ENCODE data around the gene GPBP1L1. TPM values are rescaled to one million over a fixed set of nuclear protein-coding genes. Genes with fewer than 3 reads are reported as not detected.
"Not testable (repeated sequence)": the region's sequence is repeated elsewhere in the genome, so short reads cannot be mapped to it uniquely, and the experiment has no call there.

GPBP1L1 gene
- total and polyA plus RNA-seq, 2 of the 13 experiments (the other 11 are each of a cell fraction or from before 2014, with no cell fraction given) = 45.9 to 86.1 TPM

DNA sequence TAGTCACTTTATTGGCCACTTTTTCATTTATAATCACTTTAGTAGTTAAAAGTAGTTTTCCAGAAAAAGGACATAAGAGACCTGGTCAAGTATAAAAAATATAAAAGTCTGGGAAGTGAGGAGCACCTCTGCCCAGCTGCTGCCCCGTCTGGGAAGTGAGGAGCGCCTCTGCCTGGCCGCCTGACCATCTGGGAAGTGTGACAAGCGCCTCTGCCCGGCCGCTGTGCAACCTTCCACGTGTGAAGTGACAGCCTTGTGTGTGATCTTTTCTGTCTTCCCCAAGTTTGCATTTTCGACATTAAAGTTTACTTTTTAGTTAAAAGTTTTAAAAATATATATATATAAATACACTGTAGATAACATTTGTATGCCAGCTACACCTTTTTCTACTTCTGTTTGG, 7.5 kb upstream of the GPBP1L1 start:
- H3K4me2 ChIP-seq (ENCODE audit: low read depth, low read length); H3K4me3 ChIP-seq (replicated peaks in 1 of 3; ENCODE audit: insufficient read depth in 1 of 3, low read depth in 2 of 3, low read length in 3 of 3); H3K27me3 ChIP-seq (ENCODE audit: control insufficient read depth in 1 of 2, insufficient read depth in 2 of 2, low read length in 2 of 2); H3K27ac ChIP-seq (ENCODE audit: extremely low read length, insufficient read depth, low read length); ATAC-seq; BruUV-seq (replicated peaks); FAIRE-seq; POLR2A ChIA-PET; in situ Hi-C loops (cut with HindIII; ENCODE audit: extremely low pct_ligation_motif_present, low pct_unique_long_range_greater_than_20kb); intact Hi-C loops (cut with micrococcal nuclease; ENCODE audit: unreplicated experiment); CTCF ChIA-PET (ENCODE audit: low intra/inter-chr PET ratio, low total read pairs); H3K9me3 ChIP-seq (ENCODE audit: low read length); DNase-seq (ENCODE audit: low spot score); H4K20me1 ChIP-seq (ENCODE audit: insufficient read depth, low read length); H3K9ac ChIP-seq (ENCODE audit: insufficient read depth, low read depth, low read length); H2AFZ ChIP-seq (ENCODE audit: low read length): not testable (repeated sequence)
- TF ChIP-seq, protein P1, sequence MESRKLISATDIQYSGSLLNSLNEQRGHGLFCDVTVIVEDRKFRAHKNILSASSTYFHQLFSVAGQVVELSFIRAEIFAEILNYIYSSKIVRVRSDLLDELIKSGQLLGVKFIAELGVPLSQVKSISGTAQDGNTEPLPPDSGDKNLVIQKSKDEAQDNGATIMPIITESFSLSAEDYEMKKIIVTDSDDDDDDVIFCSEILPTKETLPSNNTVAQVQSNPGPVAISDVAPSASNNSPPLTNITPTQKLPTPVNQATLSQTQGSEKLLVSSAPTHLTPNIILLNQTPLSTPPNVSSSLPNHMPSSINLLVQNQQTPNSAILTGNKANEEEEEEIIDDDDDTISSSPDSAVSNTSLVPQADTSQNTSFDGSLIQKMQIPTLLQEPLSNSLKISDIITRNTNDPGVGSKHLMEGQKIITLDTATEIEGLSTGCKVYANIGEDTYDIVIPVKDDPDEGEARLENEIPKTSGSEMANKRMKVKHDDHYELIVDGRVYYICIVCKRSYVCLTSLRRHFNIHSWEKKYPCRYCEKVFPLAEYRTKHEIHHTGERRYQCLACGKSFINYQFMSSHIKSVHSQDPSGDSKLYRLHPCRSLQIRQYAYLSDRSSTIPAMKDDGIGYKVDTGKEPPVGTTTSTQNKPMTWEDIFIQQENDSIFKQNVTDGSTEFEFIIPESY (CRISPR knock-in tag; IDR thresholded peaks at IDR 0.05) = peak; percentile 46; the same call in 1 of the 2 replicates
- H3K36me3 ChIP-seq (replicated peaks in 1 of 2; ENCODE audit: control insufficient read depth in 1 of 2, insufficient read depth in 2 of 2, low read length in 2 of 2) = peaks cover 0 to 23% of the 10 kb centered on the region in 2 experiments; a peak in 4 of 5 replicates
- 90% methylated on average over 8 of the region's 8 CpGs for WGBS (ENCODE audit: low lambda C conversion rate)
- H3K4me1 ChIP-seq (ENCODE audit: insufficient read depth, low read length) = peaks cover 17% of the 10 kb centered on the region
- peaks cover 17% of the 10 kb centered on the region for H3K79me2 ChIP-seq (ENCODE audit: insufficient read depth, low read length)

DNA sequence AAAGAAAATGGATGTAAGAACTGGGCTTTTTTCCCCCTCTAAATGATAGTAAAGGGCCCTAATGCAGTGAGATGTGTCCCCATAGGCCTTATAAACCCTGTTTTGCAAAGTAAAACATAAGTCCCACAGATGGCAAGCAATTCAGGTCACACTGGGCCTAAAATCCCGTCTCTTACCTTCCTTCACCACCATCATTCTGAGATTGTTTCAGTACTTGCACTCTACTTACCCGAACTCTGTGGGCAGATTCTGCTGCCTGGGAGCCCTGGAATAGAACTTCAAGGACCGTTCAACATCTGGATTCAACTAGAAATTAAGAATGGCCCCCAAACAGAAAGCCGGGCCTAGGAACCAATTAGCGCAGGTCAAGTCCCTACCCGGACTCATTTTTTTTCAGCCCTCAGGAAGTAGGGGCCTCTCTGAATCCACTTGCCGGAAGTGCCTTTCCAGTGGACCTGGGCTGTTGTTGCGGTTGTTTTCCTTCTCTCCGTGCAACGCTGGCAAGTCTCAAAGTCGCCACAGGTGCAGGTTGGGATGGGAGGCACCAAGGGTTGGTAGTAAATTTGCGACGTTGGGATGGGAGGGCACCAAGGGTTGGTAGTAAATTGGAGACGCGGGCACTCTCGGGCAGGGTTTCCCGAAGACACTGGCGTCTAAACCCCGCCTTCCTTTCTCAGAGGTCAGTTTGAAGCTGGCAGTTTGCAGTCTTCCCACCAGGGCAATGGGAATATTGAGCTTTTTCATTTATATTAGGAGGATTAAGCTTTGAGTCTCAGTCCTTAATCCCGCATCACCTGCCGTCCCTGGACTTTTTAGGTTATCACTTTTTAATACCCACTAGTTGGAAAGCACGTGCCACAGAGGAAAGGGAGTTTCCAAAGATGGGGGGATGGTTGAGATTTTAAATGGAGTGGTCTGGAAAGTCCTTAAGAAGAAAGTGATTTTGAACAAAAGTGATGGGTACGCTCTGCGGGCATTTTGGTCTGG, 1.7 kb upstream of the GPBP1L1 start, which contains the start of gene TMEM69:
TMEM69 (plus strand) TSS at position 428 of the 987 bp plus-strand sequence. CDS start 2,888 bp downstream, outside the sequence.
- peak within 1 kb of the TSS; percentile 99 for H3K4me2 ChIP-seq (ENCODE audit: low read depth, low read length)
- BruUV-seq (replicated peaks) = no TSS peak
- intact Hi-C loops (cut with micrococcal nuclease; ENCODE audit: unreplicated experiment) = loop anchor here (2.0 to 5.0 kb wide), 4 partner anchors 64 to 491 kb away; partner anchors contain the start of genes IPP and MAST2
- TF ChIP-seq JUN (CRISPR knock-in tag; IDR thresholded peaks at IDR 0.05) (no peak), RFX3 (CRISPR knock-in tag; IDR thresholded peaks at IDR 0.05) (no peak), ADNP (CRISPR knock-in tag; IDR thresholded peaks at IDR 0.05) (no peak), ZBTB38 (CRISPR knock-in tag; IDR thresholded peaks at IDR 0.05) (no peak), PHF5A (CRISPR knock-in tag; IDR thresholded peaks at IDR 0.05; ENCODE audit: low read depth, unreplicated experiment) (peak; percentile 40), ZNF382 (CRISPR knock-in tag; IDR thresholded peaks at IDR 0.05; ENCODE audit: borderline replicate concordance) (no peak), ZNF343 (CRISPR knock-in tag; IDR thresholded peaks at IDR 0.05) (no peak), ZNF431 (CRISPR knock-in tag; IDR thresholded peaks at IDR 0.05; ENCODE audit: borderline replicate concordance, low read depth) (no peak), ZFP36L2 (CRISPR knock-in tag; IDR thresholded peaks at IDR 0.05) (no peak), ZC3H4 (CRISPR knock-in tag; IDR thresholded peaks at IDR 0.05; ENCODE audit: borderline replicate concordance) (peak; percentile 91), RXRA (CRISPR knock-in tag; IDR thresholded peaks at IDR 0.05) (no peak), XRCC5 (optimal IDR thresholded peaks at IDR 0.05; ENCODE audit: low read length) (peak; percentile 92)
- TF ChIP-seq, protein P2, sequence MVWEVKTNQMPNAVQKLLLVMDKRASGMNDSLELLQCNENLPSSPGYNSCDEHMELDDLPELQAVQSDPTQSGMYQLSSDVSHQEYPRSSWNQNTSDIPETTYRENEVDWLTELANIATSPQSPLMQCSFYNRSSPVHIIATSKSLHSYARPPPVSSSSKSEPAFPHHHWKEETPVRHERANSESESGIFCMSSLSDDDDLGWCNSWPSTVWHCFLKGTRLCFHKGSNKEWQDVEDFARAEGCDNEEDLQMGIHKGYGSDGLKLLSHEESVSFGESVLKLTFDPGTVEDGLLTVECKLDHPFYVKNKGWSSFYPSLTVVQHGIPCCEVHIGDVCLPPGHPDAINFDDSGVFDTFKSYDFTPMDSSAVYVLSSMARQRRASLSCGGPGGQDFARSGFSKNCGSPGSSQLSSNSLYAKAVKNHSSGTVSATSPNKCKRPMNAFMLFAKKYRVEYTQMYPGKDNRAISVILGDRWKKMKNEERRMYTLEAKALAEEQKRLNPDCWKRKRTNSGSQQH (CRISPR knock-in tag; IDR thresholded peaks at IDR 0.05; ENCODE audit: low read depth) = 0 out of 2 replicates have a peak, but pooled peaks have one; percentile 52

More for the DNA sequence above, 1.7 kb upstream of the GPBP1L1 start, which contains the start of gene TMEM69:
- Histone ChIP-seq H3K79me2 (ENCODE audit: insufficient read depth, low read length) (peaks cover 62% of the 10 kb centered on the region), H3K27ac (ENCODE audit: extremely low read length, insufficient read depth, low read length) (peak within 1 kb of the TSS; percentile 99), H3K4me1 (ENCODE audit: insufficient read depth, low read length) (peaks cover 34% of the 10 kb centered on the region), H3K4me3 (replicated peaks in 1 of 3; ENCODE audit: insufficient read depth in 1 of 3, low read depth in 2 of 3, low read length in 3 of 3) (peak within 1 kb of the TSS; percentile 83 to 98 (median 93)), H3K9ac (ENCODE audit: insufficient read depth, low read depth, low read length) (peak within 1 kb of the TSS; percentile 100), H3K36me3 (replicated peaks in 1 of 2; ENCODE audit: control insufficient read depth in 1 of 2, insufficient read depth in 2 of 2, low read length in 2 of 2) (peaks cover 0 to 13% of the 10 kb centered on the region in 2 experiments; a peak in 3 of 5 replicates), H3K27me3 (ENCODE audit: control insufficient read depth in 1 of 2, insufficient read depth in 2 of 2, low read length in 2 of 2) (peaks cover 0 to 5% of the 10 kb centered on the region in 2 experiments; a peak in 2 of 5 replicates), H4K20me1 (ENCODE audit: insufficient read depth, low read length) (peaks cover 18% of the 10 kb centered on the region), H2AFZ (ENCODE audit: low read length) (peak within 1 kb of the TSS; percentile 89), H3K9me3 (ENCODE audit: low read length) (no peaks in the 10 kb centered on the region)
- in situ Hi-C loops (cut with HindIII; ENCODE audit: extremely low pct_ligation_motif_present, low pct_unique_long_range_greater_than_20kb) = loop anchor here (5.0 kb wide), 1 partner anchor 114 kb away; the partner anchor contains the start of gene MAST2
- FAIRE-seq = no peak
- under 1% methylated on average over 17 of the region's 24 CpGs for WGBS (ENCODE audit: low lambda C conversion rate)
- peak; percentile 61 for ATAC-seq
- ChIA-PET CTCF (ENCODE audit: low intra/inter-chr PET ratio, low total read pairs) (no interaction called here), POLR2A (interaction anchor here (0.6 to 2.7 kb wide), 23 partner anchors 10 to 199 kb away, joined by 3 to 29 read pairs (median 4); partner anchors contain the start of genes CCDC163, IPP, MMACHC and NASP)
- peak; percentile 90 for DNase-seq (ENCODE audit: low spot score)
